ENCODE data around the gene RAB37.

The RAB37 gene

GRCh38 chr17:74790161-74791058, 53.4 kb downstream of the RAB37 start:
- Histone ChIP-seq H3K4me1 (ENCODE audit: insufficient read depth, low read length, poor library complexity, severe bottlenecking) (peaks cover 7% of the 10 kb centered on the region), H3K36me3 (ENCODE audit: insufficient read depth, low read length) (peaks cover 26% of the 10 kb centered on the region; the same call in 1 of the 2 replicates), H2AFZ (ENCODE audit: low read length) (no peak overlapping the region), H3K4me3 (ENCODE audit: low read length, poor library complexity, severe bottlenecking) (no peak overlapping the region), H4K20me1 (ENCODE audit: insufficient read depth, low read length, poor library complexity, severe bottlenecking) (no peaks in the 10 kb centered on the region), H3K9me3 (ENCODE audit: insufficient read depth, low read depth, low read length) (no peaks in the 10 kb centered on the region), H3K9ac (ENCODE audit: low read depth, low read length, poor library complexity, severe bottlenecking) (peak overlapping the region; percentile 38), H3F3A (ENCODE audit: low read depth) (no peaks in the 10 kb centered on the region), H3K4me2 (ENCODE audit: low read depth, low read length, poor library complexity, severe bottlenecking) (no peak overlapping the region), H3K79me2 (ENCODE audit: insufficient read depth, low read length) (peaks cover 8% of the 10 kb centered on the region; the same call in 1 of the 2 replicates), H3K27me3 (ENCODE audit: insufficient read depth, low read length, poor library complexity, severe bottlenecking) (no peaks in the 10 kb centered on the region), H3K9me2 (replicated peaks; ENCODE audit: low read depth, low read length) (no peaks in the 10 kb centered on the region)
- no peak for TF ChIP-seq CTCF (conservative IDR thresholded peaks at IDR 0.05; ENCODE audit: low read length)
- no peak for TF ChIP-seq EZH2phosphoT487 (IDR thresholded peaks at IDR 0.05; ENCODE audit: borderline replicate concordance)

GRCh38 chr17:74792586-74793105, 55.6 kb downstream of the RAB37 start:
- H3K9ac ChIP-seq (ENCODE audit: low read depth, low read length, poor library complexity, severe bottlenecking): no peak overlapping the region
- no peaks in the 10 kb centered on the region for H3K9me3 ChIP-seq (ENCODE audit: insufficient read depth, low read depth, low read length)
- no peak overlapping the region for H3K4me3 ChIP-seq (ENCODE audit: low read length, poor library complexity, severe bottlenecking)
- no peaks in the 10 kb centered on the region for H3K79me2 ChIP-seq (ENCODE audit: insufficient read depth, low read length)
- H2AFZ ChIP-seq (ENCODE audit: low read length): no peak overlapping the region
- H4K20me1 ChIP-seq (ENCODE audit: insufficient read depth, low read length, poor library complexity, severe bottlenecking): no peaks in the 10 kb centered on the region
- TF ChIP-seq EZH2phosphoT487 (IDR thresholded peaks at IDR 0.05; ENCODE audit: borderline replicate concordance): no peak
- no peak for TF ChIP-seq CTCF (conservative IDR thresholded peaks at IDR 0.05; ENCODE audit: low read length)
- H3K4me2 ChIP-seq (ENCODE audit: low read depth, low read length, poor library complexity, severe bottlenecking): no peak overlapping the region
- peaks cover 31% of the 10 kb centered on the region; the same call in 1 of the 2 replicates for H3K36me3 ChIP-seq (ENCODE audit: insufficient read depth, low read length)
- peaks cover 12% of the 10 kb centered on the region for H3K4me1 ChIP-seq (ENCODE audit: insufficient read depth, low read length, poor library complexity, severe bottlenecking)
- H3F3A ChIP-seq (ENCODE audit: low read depth): no peaks in the 10 kb centered on the region
- H3K27me3 ChIP-seq (ENCODE audit: insufficient read depth, low read length, poor library complexity, severe bottlenecking): no peaks in the 10 kb centered on the region
- H3K9me2 ChIP-seq (replicated peaks; ENCODE audit: low read depth, low read length): no peaks in the 10 kb centered on the region

- no peak for TF ChIP-seq EZH2phosphoT487 (IDR thresholded peaks at IDR 0.05; ENCODE audit: borderline replicate concordance)
- no peak for TF ChIP-seq CTCF (conservative IDR thresholded peaks at IDR 0.05; ENCODE audit: low read length)
- H3F3A ChIP-seq (ENCODE audit: low read depth): no peaks in the 10 kb centered on the region
- no peaks in the 10 kb centered on the region for H3K79me2 ChIP-seq (ENCODE audit: insufficient read depth, low read length)
- no peaks in the 10 kb centered on the region for H3K9me2 ChIP-seq (replicated peaks; ENCODE audit: low read depth, low read length)
- no peaks in the 10 kb centered on the region for H4K20me1 ChIP-seq (ENCODE audit: insufficient read depth, low read length, poor library complexity, severe bottlenecking)
- H3K9me3 ChIP-seq (ENCODE audit: insufficient read depth, low read depth, low read length): no peaks in the 10 kb centered on the region
- H3K36me3 ChIP-seq (ENCODE audit: insufficient read depth, low read length): peaks cover 41% of the 10 kb centered on the region; the same call in 1 of the 2 replicates
- H3K4me3 ChIP-seq (ENCODE audit: low read length, poor library complexity, severe bottlenecking): no peak overlapping the region
- H2AFZ ChIP-seq (ENCODE audit: low read length): no peak overlapping the region
- no peak overlapping the region for H3K4me2 ChIP-seq (ENCODE audit: low read depth, low read length, poor library complexity, severe bottlenecking)
- H3K4me1 ChIP-seq (ENCODE audit: insufficient read depth, low read length, poor library complexity, severe bottlenecking): peaks cover 13% of the 10 kb centered on the region
- no peaks in the 10 kb centered on the region for H3K27me3 ChIP-seq (ENCODE audit: insufficient read depth, low read length, poor library complexity, severe bottlenecking)
- H3K9ac ChIP-seq (ENCODE audit: low read depth, low read length, poor library complexity, severe bottlenecking): no peak overlapping the region
Observed at GRCh38 chr17:74795327-74796020, 58.4 kb downstream of the RAB37 start.

Data from Loucy (cell line).